UCSD-AML1 (cell line): Measurements from ENCODE around the gene ZC2HC1B.
A peak's percentile ranks its signal among the peaks of the same experiment; 100 is the strongest.
"Not testable (repeated sequence)": the region's sequence is repeated elsewhere in the genome, so short reads cannot be mapped to it uniquely, and the experiment has no call there.

Source experiments
- DNase-seq: peaks from one replicate; lab custom pipeline; 2025; ENCODE audit not compliant: unreplicated experiment; lab: John Stamatoyannopoulos, UW

Gene ZC2HC1B

GRCh38 chr6:143864234-143864633, at the start of gene ZC2HC1B:
ZC2HC1B (plus strand) TSS chr6:143864474; CDS start chr6:143864540, 66 bp downstream.
- DNase-seq = no peak

GRCh38 chr6:143817621-143818020, 46.7 kb upstream of the ZC2HC1B start:
- DNase-seq = no peak

GRCh38 chr6:143821359-143821758, 42.9 kb upstream of the ZC2HC1B start:
- no peak for DNase-seq

GRCh38 chr6:143822584-143823024, 41.7 kb upstream of the ZC2HC1B start:
- no peak for DNase-seq

- no peak for DNase-seq
Measured at GRCh38 chr6:143823548-143823947, 40.7 kb upstream of the ZC2HC1B start.

GRCh38 chr6:143828572-143828971, 35.7 kb upstream of the ZC2HC1B start:
- no peak for DNase-seq

- DNase-seq = no peak
Measured at GRCh38 chr6:143836150-143836549, 28.1 kb upstream of the ZC2HC1B start.

- no peak for DNase-seq
Measured at GRCh38 chr6:143838395-143838794, 25.9 kb upstream of the ZC2HC1B start.

GRCh38 chr6:143839196-143839595, 25.1 kb upstream of the ZC2HC1B start:
- DNase-seq = no peak

GRCh38 chr6:143840595-143841265, 23.5 kb upstream of the ZC2HC1B start:
- DNase-seq = no peak

- no peak for DNase-seq
Measured at GRCh38 chr6:143842461-143842901, 21.8 kb upstream of the ZC2HC1B start.

- DNase-seq = peak; percentile 95
Measured at GRCh38 chr6:143842902-143843676, 21.2 kb upstream of the ZC2HC1B start, which contains the start of gene LTV1. LTV1 (plus strand) TSS chr6:143843338; CDS start chr6:143843478, 140 bp downstream.

- DNase-seq = no peak
Measured at GRCh38 chr6:143843677-143843999, 20.6 kb upstream of the ZC2HC1B start.

GRCh38 chr6:143844006-143844405, 20.3 kb upstream of the ZC2HC1B start:
- DNase-seq = no peak

GRCh38 chr6:143845033-143845432, 19.2 kb upstream of the ZC2HC1B start:
- DNase-seq = no peak

- not testable (repeated sequence) for DNase-seq
Measured at GRCh38 chr6:143851706-143852105, 12.6 kb upstream of the ZC2HC1B start.

- DNase-seq = not testable (repeated sequence)
Measured at GRCh38 chr6:143855057-143855456, 9.2 kb upstream of the ZC2HC1B start.

GRCh38 chr6:143856762-143857161, 7.5 kb upstream of the ZC2HC1B start:
- DNase-seq = not testable (repeated sequence)

- DNase-seq = no peak
Measured at GRCh38 chr6:143857651-143858050, 6.6 kb upstream of the ZC2HC1B start.

GRCh38 chr6:143859891-143860660, 4.2 kb upstream of the ZC2HC1B start:
- DNase-seq = no peak

GRCh38 chr6:143863771-143864170, 503 bp upstream of the ZC2HC1B start:
- no peak for DNase-seq

- no peak for DNase-seq
Measured at GRCh38 chr6:143867236-143867635, 3.0 kb downstream of the ZC2HC1B start.
